ENCODE measurements around the gene ARID3B.

GRCh38 chr15:74642348-74642733 lies 101.3 kb downstream of the ARID3B start:
- TF ChIP-seq CTCF (conservative IDR thresholded peaks at IDR 0.05; ENCODE audit: low read length) = no peak
- TF ChIP-seq EZH2phosphoT487 (IDR thresholded peaks at IDR 0.05; ENCODE audit: borderline replicate concordance, low read depth, low read length) = no peak
